ENCODE data around the gene AFDN. TPM values are rescaled to one million over a fixed set of nuclear protein-coding genes. Genes with fewer than 3 reads are reported as not detected.

Gene AFDN
- total RNA-seq, 1 experiment from 2014 or later = 182 TPM

- ChIA-PET CTCF (interaction anchor here (1.5 kb wide), 1 partner anchor 10 kb away, joined by 4 read pairs; no protein-coding TSS in a partner anchor), POLR2A (no interaction called here)
- H3K36me3 Mint-ChIP-seq = peaks cover 3% of the 10 kb centered on the region; the same call in 1 of the 2 replicates
- H3K27me3 Mint-ChIP-seq (ENCODE audit: low read depth) = no peaks in the 10 kb centered on the region
- peaks cover 14% of the 10 kb centered on the region for H3K4me1 Mint-ChIP-seq
- H3K9me3 Mint-ChIP-seq = peaks cover under 1% of the 10 kb centered on the region
- DNase-seq (ENCODE audit: low spot score) (no peak), ATAC-seq (no peak)
- H3K27ac Mint-ChIP-seq = no peak overlapping the region
- no peak overlapping the region for H3K4me3 Mint-ChIP-seq
- TF ChIP-seq CDX4 (CRISPR knock-in tag; IDR thresholded peaks at IDR 0.05; ENCODE audit: borderline replicate concordance) (no peak), SOX15 (CRISPR knock-in tag; IDR thresholded peaks at IDR 0.05) (no peak), MLX (CRISPR knock-in tag; IDR thresholded peaks at IDR 0.05) (no peak), ZNF121 (CRISPR knock-in tag; IDR thresholded peaks at IDR 0.05) (no peak), TCF7 (CRISPR knock-in tag; IDR thresholded peaks at IDR 0.05; ENCODE audit: low read depth) (no peak), ESRRA (CRISPR knock-in tag; IDR thresholded peaks at IDR 0.05; ENCODE audit: borderline replicate concordance) (no peak), AFF4 (CRISPR knock-in tag; IDR thresholded peaks at IDR 0.05; ENCODE audit: borderline replicate concordance) (no peak)
These were observed 151.9 kb downstream of the AFDN start for GRCh38 chr6:167978607-167979006.

GRCh38 chr6:167979436-167980139 lies 152.9 kb downstream of the AFDN start:
- DNase-seq (ENCODE audit: low spot score) (no peak), ATAC-seq (no peak)
- Mint-ChIP-seq H3K27me3 (ENCODE audit: low read depth) (no peaks in the 10 kb centered on the region), H3K36me3 (peaks cover 3% of the 10 kb centered on the region), H3K4me1 (peaks cover 9% of the 10 kb centered on the region; the same call in 1 of the 2 replicates), H3K27ac (no peak overlapping the region; the same call in 1 of the 2 replicates), H3K4me3 (no peak overlapping the region), H3K9me3 (peaks cover 9% of the 10 kb centered on the region)
- POLR2A ChIA-PET = no interaction called here
- TF ChIP-seq NFYB (CRISPR knock-in tag; conservative IDR thresholded peaks at IDR 0.05; ENCODE audit: low read depth) (no peak), ZNF671 (CRISPR knock-in tag; IDR thresholded peaks at IDR 0.05) (no peak), CTCF (IDR thresholded peaks at IDR 0.05) (no peak), NR1H2 (CRISPR knock-in tag; IDR thresholded peaks at IDR 0.05) (no peak), ETV6 (CRISPR knock-in tag; IDR thresholded peaks at IDR 0.05) (no peak), SMAD4 (CRISPR knock-in tag; IDR thresholded peaks at IDR 0.05) (no peak), E2F4 (CRISPR knock-in tag; IDR thresholded peaks at IDR 0.05; ENCODE audit: borderline replicate concordance, low read depth) (no peak), AFF4 (CRISPR knock-in tag; IDR thresholded peaks at IDR 0.05; ENCODE audit: borderline replicate concordance) (no peak), TEAD4 (CRISPR knock-in tag; IDR thresholded peaks at IDR 0.05) (no peak), RELA (CRISPR knock-in tag; IDR thresholded peaks at IDR 0.05; ENCODE audit: borderline replicate concordance) (no peak), ELF4 (CRISPR knock-in tag; IDR thresholded peaks at IDR 0.05; ENCODE audit: low read depth) (no peak), ESRRA (CRISPR knock-in tag; IDR thresholded peaks at IDR 0.05; ENCODE audit: borderline replicate concordance) (no peak)
- CTCF ChIA-PET = interaction anchor here (0.6 to 1.8 kb wide), 3 partner anchors 11 to 629 kb away, joined by 3 to 4 read pairs (median 4); no protein-coding TSS in a partner anchor
